Suprapubic skin (tissue), 3 donors: ENCODE measurements around the gene PLAGL2.

Source experiments
- POLR2AphosphoS5 ChIP-seq, 3 donors: sonication (generic); formaldehyde crosslinking; IDR thresholded peaks; one replicate each; pipeline ENCODE4 v1.6.1; 2017; ENCODE audit warnings: antibody characterized with exemption in 3 of 3
- TF ChIP-seq, protein P1 (sequence below), 2 donors: fragments of 200-600 bp in 1 of 2; fragments of 450-650 bp in 1 of 2; sonication (generic) in 1 of 2; IDR thresholded peaks; one replicate each; pipeline ENCODE4 v1.5.1; 2016 to 2019; ENCODE audit warnings: antibody characterized with exemption in 2 of 2, mild to moderate bottlenecking in 1 of 2, moderate library complexity in 1 of 2

DNA sequence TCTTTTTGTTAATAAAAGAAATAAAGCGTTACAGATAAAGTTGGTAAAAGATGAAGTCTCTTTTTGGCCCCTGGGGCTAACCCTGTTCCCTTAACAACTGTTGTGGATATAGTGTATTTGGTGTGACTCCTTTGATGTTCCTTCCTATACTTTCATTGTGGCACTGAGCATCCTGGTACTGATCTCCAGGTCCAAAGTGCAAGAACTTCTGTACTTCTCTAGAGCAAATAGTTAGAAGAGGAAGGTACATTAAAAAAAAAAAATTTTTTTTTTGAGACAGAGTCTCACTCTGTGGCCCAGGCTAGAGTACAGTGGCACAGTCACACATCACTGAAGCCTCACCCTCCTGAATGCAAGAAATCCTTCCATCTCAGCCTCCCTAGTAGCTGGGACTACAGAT is 6.3 kb upstream of the PLAGL2 start:
- TF ChIP-seq, protein P1, sequence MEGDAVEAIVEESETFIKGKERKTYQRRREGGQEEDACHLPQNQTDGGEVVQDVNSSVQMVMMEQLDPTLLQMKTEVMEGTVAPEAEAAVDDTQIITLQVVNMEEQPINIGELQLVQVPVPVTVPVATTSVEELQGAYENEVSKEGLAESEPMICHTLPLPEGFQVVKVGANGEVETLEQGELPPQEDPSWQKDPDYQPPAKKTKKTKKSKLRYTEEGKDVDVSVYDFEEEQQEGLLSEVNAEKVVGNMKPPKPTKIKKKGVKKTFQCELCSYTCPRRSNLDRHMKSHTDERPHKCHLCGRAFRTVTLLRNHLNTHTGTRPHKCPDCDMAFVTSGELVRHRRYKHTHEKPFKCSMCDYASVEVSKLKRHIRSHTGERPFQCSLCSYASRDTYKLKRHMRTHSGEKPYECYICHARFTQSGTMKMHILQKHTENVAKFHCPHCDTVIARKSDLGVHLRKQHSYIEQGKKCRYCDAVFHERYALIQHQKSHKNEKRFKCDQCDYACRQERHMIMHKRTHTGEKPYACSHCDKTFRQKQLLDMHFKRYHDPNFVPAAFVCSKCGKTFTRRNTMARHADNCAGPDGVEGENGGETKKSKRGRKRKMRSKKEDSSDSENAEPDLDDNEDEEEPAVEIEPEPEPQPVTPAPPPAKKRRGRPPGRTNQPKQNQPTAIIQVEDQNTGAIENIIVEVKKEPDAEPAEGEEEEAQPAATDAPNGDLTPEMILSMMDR (IDR thresholded peaks at IDR 0.05), result no peak
- TF ChIP-seq POLR2AphosphoS5 (IDR thresholded peaks at IDR 0.05), result no peak
